Hepatocyte (in vitro differentiated cells): ENCODE results near the gene SAP30L. TPM values are rescaled to one million over a fixed set of nuclear protein-coding genes. Genes with fewer than 3 reads are reported as not detected.

Source experiments
- DNase-seq: peaks from one replicate; pipeline ENCODE4 v3.0.0-alpha.2; 2016; ENCODE audit warnings: low spot score
- H2AFZ ChIP-seq: fragments of 200-600 bp; sonication (generic); 2 replicates; pipeline ENCODE4 v1.6.0; 2016; ENCODE audit warnings: antibody characterized with exemption, mild to moderate bottlenecking
- H3K27ac ChIP-seq: fragments of 200-600 bp; sonication (generic); 2 replicates; pipeline ENCODE4 v1.5.1; 2016; ENCODE audit warnings: mild to moderate bottlenecking
- H3K27me3 ChIP-seq: fragments of 200-600 bp; sonication (generic); 2 replicates; pipeline ENCODE4 v1.6.1; 2016
- H3K36me3 ChIP-seq: fragments of 200-600 bp; sonication (generic); replicated peaks from 2 replicates; pipeline ENCODE4 v1.5.1; 2016; ENCODE audit warnings: low read depth; ENCODE audit not compliant: insufficient read depth
- H3K4me1 ChIP-seq: fragments of 200-600 bp; sonication (generic); 2 replicates; pipeline ENCODE4 v1.5.1; 2016; ENCODE audit warnings: mild to moderate bottlenecking, moderate library complexity; ENCODE audit not compliant: insufficient read depth
- H3K4me2 ChIP-seq: fragments of 200-600 bp; sonication (generic); 2 replicates; pipeline ENCODE4 v1.6.0; 2016
- H3K4me3 ChIP-seq: fragments of 200-600 bp; sonication (generic); 2 replicates; pipeline ENCODE4 v1.5.1; 2016; ENCODE audit warnings: mild to moderate bottlenecking
- H3K79me2 ChIP-seq: fragments of 200-600 bp; sonication (generic); 2 replicates; pipeline ENCODE4 v1.6.0; 2017; ENCODE audit warnings: mild to moderate bottlenecking
- H3K9me2 ChIP-seq: fragments of 200-600 bp; sonication (generic); replicated peaks from 2 replicates; pipeline ENCODE4 v1.6.0; 2017; ENCODE audit warnings: mild to moderate bottlenecking; ENCODE audit not compliant: insufficient read depth
- H3K9me3 ChIP-seq: fragments of 200-600 bp; sonication (generic); 2 replicates; pipeline ENCODE4 v1.5.1; 2016; ENCODE audit warnings: low read depth, mild to moderate bottlenecking
- H4K20me1 ChIP-seq: fragments of 200-600 bp; sonication (generic); 2 replicates; pipeline ENCODE4 v1.6.0; 2016; ENCODE audit warnings: mild to moderate bottlenecking; ENCODE audit not compliant: insufficient read depth, poor library complexity, severe bottlenecking
- CTCF ChIP-seq: fragments of 200-600 bp; sonication (generic); IDR thresholded peaks from 2 replicates; pipeline ENCODE4 v1.5.1; 2016; ENCODE audit warnings: antibody characterized with exemption, mild to moderate bottlenecking; ENCODE audit not compliant: poor library complexity
- EZH2 ChIP-seq: fragments of 200-600 bp; sonication (generic); IDR thresholded peaks from 2 replicates; pipeline ENCODE4 v1.6.1; 2016; ENCODE audit warnings: antibody characterized with exemption, mild to moderate bottlenecking, borderline replicate concordance
- EZH2phosphoT487 ChIP-seq: fragments of 200-600 bp; sonication (generic); IDR thresholded peaks from one replicate; pipeline ENCODE4 v1.6.1; 2018; ENCODE audit warnings: antibody characterized with exemption, mild to moderate bottlenecking, low read depth, moderate library complexity; ENCODE audit not compliant: unreplicated experiment, severe bottlenecking
- WGBS: methylation state at CpG from one replicate; pipeline ENCODE4 v1.1.6; 2016; ENCODE audit warnings: low lambda C conversion rate; ENCODE audit errors: missing lambda C conversion rate; 5-methylcytosine and 5-hydroxymethylcytosine counted together
- polyA plus RNA-seq: library from polyadenylated mRNA; unstranded; fragments of >200 nt; fragmentation: Nextera tagmentation; extraction: Ambion mirVana; gene quantifications from 2 replicates; pipeline ENCODE4 v1.2.1, GENCODE V29; 2016
- total RNA-seq: library from RNA; depleted of rRNA; stranded (reverse); fragments of >200 nt; gene quantifications from 2 replicates; pipeline ENCODE4 v1.2.3, GENCODE V29; 2014

The SAP30L gene
- total and polyA plus RNA-seq, 2 experiments from 2014 or later, result 21.6 to 45.6 TPM

GRCh38 chr5:154475591-154476353, 30.0 kb downstream of the SAP30L start:
- Histone ChIP-seq H3K79me2 (peaks cover 25% of the 10 kb centered on the region), H3K4me3 (peak overlapping the region; percentile 15), H3K36me3 (no peaks in the 10 kb centered on the region), H4K20me1 (peaks cover 20% of the 10 kb centered on the region), H2AFZ (no peak overlapping the region), H3K9me2 (no peaks in the 10 kb centered on the region), H3K27ac (no peak overlapping the region), H3K9me3 (no peaks in the 10 kb centered on the region), H3K4me1 (peaks cover 35% of the 10 kb centered on the region), H3K4me2 (peak overlapping the region; percentile 83), H3K27me3 (peaks cover 99% of the 10 kb centered on the region)
- no peak for TF ChIP-seq CTCF
- peak; percentile 55 for TF ChIP-seq EZH2
- TF ChIP-seq EZH2phosphoT487, result peak; percentile 63
- DNase-seq, result no peak
- WGBS, result 3% methylated on average over 42 of the region's 46 CpGs

- H4K20me1 ChIP-seq, result peaks cover 20% of the 10 kb centered on the region
- TF ChIP-seq CTCF, result no peak
- TF ChIP-seq EZH2phosphoT487, result no peak
- TF ChIP-seq EZH2, result no peak
- H3K9me3 ChIP-seq, result no peaks in the 10 kb centered on the region
- WGBS, result 4% methylated on average over 33 of the region's 38 CpGs
- peaks cover 25% of the 10 kb centered on the region for H3K79me2 ChIP-seq
- H3K27ac ChIP-seq, result no peak overlapping the region
- H3K4me1 ChIP-seq, result peaks cover 35% of the 10 kb centered on the region
- peak overlapping the region; percentile 55 for H3K4me3 ChIP-seq
- no peak overlapping the region for H2AFZ ChIP-seq
- no peaks in the 10 kb centered on the region for H3K9me2 ChIP-seq
- no peak for DNase-seq
- H3K4me2 ChIP-seq, result peak overlapping the region; percentile 83
- peaks cover 99% of the 10 kb centered on the region for H3K27me3 ChIP-seq
- no peaks in the 10 kb centered on the region for H3K36me3 ChIP-seq
Observed at GRCh38 chr5:154476354-154477205, 30.8 kb downstream of the SAP30L start.

- Histone ChIP-seq H3K36me3 (no peaks in the 10 kb centered on the region), H3K4me3 (peak overlapping the region; percentile 55)
Observed at GRCh38 chr5:154477382-154478223, 31.8 kb downstream of the SAP30L start.

More at GRCh38 chr5:154477382-154478223, 31.8 kb downstream of the SAP30L start:
- H4K20me1 ChIP-seq, result peaks cover 20% of the 10 kb centered on the region
- peaks cover 99% of the 10 kb centered on the region for H3K27me3 ChIP-seq
- peaks cover 39% of the 10 kb centered on the region for H3K4me1 ChIP-seq
- H3K4me2 ChIP-seq, result peak overlapping the region; percentile 83
- no peaks in the 10 kb centered on the region for H3K9me2 ChIP-seq
- TF ChIP-seq CTCF (no peak), EZH2 (peak; percentile 93)
- H3K27ac ChIP-seq, result peak overlapping the region; percentile 16
- peak; percentile 57 for DNase-seq
- no peaks in the 10 kb centered on the region for H3K9me3 ChIP-seq
- WGBS, result 1% methylated on average over 68 of the region's 68 CpGs
- H2AFZ ChIP-seq, result peak overlapping the region; percentile 31
- H3K79me2 ChIP-seq, result peaks cover 25% of the 10 kb centered on the region
